ENCODE results near the gene PHTF1.

PHTF1 gene

DNA sequence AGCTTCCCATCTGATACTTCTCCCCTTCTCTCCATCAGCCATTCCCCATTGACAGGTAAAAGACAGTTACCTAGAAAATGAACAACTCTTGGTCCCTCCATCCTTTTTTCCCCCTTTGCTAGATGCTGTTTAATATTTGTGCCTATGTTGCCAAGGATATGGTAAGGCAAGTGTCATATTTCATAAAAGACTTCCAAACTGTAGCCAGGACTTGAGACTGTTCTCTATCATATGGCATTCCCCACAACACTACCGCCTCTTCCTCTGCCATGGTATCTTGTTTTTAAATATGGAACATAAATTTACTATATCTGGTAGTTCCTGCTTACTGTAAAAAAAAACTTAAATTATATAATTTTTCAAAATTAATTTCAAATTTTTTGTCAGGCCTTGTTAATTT lies 97.2 kb downstream of the PHTF1 start:
- DNase-seq = no peak

DNA sequence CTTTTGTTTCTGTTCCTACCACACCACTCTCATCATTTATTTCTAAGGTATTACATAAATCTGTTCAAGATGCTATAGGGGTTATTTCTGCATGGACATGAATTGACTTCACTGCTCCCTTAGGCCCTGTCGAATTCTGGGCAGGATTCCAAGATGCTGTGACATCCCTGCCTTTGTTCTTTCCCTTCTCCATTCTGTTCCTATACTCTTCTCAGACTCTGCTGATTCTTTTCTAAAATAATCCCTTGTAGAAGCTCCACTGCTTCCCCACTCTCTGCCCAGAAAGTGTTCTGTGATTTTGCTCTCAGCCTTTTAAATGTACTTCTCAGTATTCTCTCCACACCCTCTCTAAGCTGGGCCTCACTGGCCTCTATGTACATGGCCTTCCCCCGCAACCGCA lies 99.2 kb downstream of the PHTF1 start:
- DNase-seq = no peak

DNA sequence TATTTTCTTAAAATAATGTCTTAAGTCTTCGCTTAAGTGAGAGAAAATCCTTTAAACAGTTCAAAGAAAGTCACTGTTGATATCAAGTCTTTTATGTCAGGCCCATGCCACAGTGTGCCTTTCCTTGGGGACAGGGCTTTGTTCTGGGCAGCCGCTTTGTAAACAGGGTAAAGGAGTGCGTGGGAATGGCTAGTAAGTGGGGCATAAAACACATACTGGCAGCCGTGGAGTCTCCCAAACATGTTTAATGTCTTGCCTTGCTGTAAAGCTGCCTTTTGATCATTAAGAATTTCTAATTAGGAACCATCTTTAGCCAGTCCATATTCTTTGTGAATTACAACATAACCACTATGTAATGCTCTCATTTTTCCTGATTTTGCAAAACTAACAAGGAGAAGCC lies 99.7 kb downstream of the PHTF1 start:
- DNase-seq = no peak

DNA sequence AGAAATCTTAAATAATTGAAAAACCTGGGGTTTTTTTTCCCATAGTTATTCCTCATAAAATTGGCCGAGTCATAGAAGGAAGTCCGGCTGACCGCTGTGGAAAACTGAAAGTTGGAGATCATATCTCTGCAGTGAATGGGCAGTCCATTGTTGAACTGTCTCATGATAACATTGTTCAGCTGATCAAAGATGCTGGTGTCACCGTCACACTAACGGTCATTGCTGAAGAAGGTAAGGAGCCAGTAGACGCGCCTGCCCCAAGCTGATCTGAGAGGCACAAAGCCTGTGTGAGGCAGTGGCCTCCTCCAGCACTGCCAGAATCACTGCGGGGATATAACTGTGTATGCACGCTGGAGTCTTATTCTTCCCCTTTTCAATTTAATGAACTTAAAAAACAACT lies 100.3 kb downstream of the PHTF1 start:
- no peak for DNase-seq

DNA sequence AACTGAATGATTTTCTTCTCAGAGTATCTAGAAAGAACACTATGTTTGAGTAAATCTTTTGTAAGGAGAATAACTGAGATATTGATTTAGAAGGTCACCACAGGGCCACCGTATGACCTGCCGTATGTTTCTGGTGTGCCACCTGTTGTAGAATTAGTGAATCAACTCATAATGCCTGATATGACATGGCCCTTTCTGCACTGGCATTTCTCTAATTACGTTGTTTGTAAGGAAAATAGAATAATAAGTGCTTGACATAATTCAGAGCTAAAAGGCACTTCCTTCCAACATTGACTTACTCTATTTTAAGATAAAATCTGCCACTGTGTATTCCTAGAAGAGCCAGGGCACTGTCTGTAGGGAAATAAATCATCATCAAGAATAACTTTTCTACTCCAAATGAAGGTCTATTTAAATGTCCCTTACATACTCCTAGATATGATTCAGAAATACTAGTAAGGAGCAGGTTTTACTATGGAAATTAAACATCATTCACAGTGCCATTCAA lies 101.7 kb downstream of the PHTF1 start:
- DNase-seq = no peak

DNA sequence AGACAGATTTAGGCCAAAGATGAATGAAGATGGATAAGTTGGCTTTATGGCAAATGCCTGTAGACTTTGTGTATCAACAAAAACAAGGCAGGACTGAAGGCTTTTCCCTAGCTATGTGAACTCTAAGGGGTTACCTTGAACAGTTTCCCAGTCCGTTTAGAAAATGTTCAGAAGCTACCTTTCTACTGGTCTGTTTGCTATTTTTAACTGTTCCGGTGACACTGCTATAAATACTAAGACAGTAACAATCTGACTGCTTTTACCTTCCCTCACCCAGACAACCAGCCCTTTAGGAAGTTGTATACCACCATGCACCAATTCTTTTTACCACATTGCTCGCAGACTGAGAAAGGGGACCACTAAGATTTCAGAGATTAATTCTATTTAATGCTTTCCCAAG lies 102.2 kb downstream of the PHTF1 start:
- DNase-seq = no peak

DNA sequence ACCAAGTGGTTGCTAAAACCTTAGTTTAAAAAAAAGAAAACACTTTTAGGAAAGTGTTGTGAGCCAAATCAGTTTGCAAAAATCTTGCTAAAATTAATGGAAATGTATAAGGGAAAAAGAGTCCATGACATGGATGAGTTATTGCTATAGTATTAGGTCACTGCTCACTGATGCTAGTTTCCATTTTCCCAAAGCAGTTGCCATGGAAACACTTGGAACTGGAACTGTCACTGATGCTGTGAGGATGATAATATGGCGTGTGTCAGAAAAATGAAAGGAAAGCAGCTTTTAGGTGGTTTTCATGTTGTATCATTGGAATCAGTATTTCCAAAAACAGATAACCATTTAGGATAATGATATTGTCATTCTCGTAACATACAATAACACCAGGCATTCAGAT lies 104.4 kb downstream of the PHTF1 start:
- no peak for DNase-seq

DNA sequence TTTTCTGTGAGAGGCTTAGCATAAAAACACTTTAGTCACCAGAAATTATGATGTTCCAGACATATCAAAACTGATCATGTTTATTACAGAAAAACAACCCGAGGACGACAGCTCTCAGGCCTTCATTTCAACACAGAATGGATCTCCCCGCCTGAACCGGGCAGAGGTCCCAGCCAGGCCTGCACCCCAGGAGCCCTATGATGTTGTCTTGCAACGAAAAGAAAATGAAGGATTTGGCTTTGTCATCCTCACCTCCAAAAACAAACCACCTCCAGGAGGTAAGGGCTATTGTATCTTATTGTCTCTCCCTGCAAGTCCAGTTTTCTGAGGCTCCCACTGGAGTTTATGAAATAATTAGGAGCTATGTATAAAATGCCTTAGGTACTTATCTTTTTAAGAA lies 105.5 kb downstream of the PHTF1 start:
- DNase-seq = no peak

DNA sequence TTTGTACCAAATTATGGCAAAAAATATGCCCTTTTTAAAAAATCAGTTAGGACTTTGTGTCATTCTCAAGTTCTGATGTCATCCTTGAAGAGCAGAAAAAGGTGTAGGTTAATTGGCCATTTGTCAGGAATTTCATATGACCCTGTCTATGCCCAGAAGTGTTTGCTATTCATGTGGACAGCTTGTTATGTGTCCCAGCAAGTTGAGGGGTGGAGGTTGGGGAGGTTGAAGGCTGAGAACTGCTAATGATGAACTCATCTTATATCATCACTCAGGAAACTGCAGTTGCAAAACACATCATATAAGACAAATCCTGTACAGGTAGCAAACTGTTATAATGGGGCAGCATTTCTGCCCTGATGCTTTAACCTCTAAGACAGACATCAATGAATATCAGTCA lies 106.5 kb downstream of the PHTF1 start:
- DNase-seq = no peak

DNA sequence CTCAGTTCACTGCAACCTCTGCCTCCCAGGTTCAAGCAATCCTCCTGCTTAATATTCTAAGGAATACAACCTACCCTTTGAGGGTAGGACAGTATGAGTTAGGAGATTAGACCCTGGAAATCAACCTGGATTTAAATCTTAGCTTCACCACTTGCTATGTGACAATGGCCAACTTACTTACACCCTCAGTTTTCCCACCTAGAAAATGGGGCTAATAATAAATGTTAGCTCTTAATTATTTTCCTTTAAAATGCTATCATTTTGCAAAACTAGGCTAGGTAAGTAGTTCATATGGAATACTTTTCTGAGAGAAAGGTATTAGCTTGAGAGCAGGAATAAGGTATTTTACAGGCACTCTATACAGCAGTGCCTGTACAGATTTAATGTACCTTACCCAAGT lies 110.8 kb downstream of the PHTF1 start:
- no peak for DNase-seq

DNA sequence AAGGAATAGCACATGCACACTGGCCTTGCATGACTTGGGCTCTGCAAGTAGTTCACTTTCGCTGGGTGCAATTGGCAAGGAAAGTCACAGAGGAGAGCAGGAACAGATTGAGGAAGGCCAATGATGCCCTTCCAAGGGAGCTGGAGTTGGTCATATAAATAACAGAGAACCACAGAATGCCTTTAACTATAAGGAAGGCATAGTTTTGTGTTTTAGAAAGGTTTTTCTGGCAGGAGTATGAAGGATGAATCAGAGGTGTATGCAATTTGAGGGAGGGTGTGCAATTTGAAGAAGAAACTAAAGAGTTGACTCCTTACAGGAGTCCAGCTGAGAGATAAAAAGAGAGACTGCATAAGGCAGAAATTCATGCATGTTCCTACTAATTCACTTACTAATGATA lies 112.1 kb downstream of the PHTF1 start:
- DNase-seq = no peak

Measured in CD4-positive, alpha-beta T cell treated with Interleukin-21 for 1 hour (primary cell).